VCaP (cell line): ENCODE results near the gene POMT1.
A peak's percentile ranks its signal among the peaks of the same experiment; 100 is the strongest.
"Not testable (repeated sequence)": the region's sequence is repeated elsewhere in the genome, so short reads cannot be mapped to it uniquely, and the experiment has no call there.

Source experiments
- H3K27ac ChIP-seq: fragments of 450-650 bp; 2 replicates; pipeline ENCODE4 v1.5.1; 2017
- CTCF ChIP-seq: fragments of 450-650 bp; conservative IDR thresholded peaks from 2 replicates; pipeline ENCODE4 v1.5.1; 2017; ENCODE audit warnings: mild to moderate bottlenecking, moderate library complexity

POMT1 gene

GRCh38 chr9:131467214-131467935 lies 35.3 kb upstream of the POMT1 start:
- H3K27ac ChIP-seq: peak overlapping the region; percentile 64
- no peak for TF ChIP-seq CTCF

GRCh38 chr9:131468031-131468430 lies 34.7 kb upstream of the POMT1 start:
- H3K27ac ChIP-seq: peak overlapping the region; percentile 64
- TF ChIP-seq CTCF: no peak

- TF ChIP-seq CTCF: no peak
These were observed 33.4 kb upstream of the POMT1 start for GRCh38 chr9:131469356-131469755.

GRCh38 chr9:131469951-131470350 lies 32.8 kb upstream of the POMT1 start:
- H3K27ac ChIP-seq: peak overlapping the region; percentile 64
- TF ChIP-seq CTCF: no peak

More at GRCh38 chr9:131469356-131469755, 33.4 kb upstream of the POMT1 start:
- peak overlapping the region; percentile 64 for H3K27ac ChIP-seq

- no peak for TF ChIP-seq CTCF
- peak overlapping the region; percentile 64 for H3K27ac ChIP-seq
These were observed 32.1 kb upstream of the POMT1 start for GRCh38 chr9:131470581-131470991.

GRCh38 chr9:131472085-131472484 lies 30.6 kb upstream of the POMT1 start:
- not testable (repeated sequence) for H3K27ac ChIP-seq

GRCh38 chr9:131473198-131473885 lies 29.4 kb upstream of the POMT1 start:
- no peak overlapping the region for H3K27ac ChIP-seq
- TF ChIP-seq CTCF: no peak

GRCh38 chr9:131473891-131474290 lies 28.8 kb upstream of the POMT1 start:
- no peak for TF ChIP-seq CTCF
- H3K27ac ChIP-seq: no peak overlapping the region
